ENCODE data around the gene TAF4B. TPM values are rescaled to one million over a fixed set of nuclear protein-coding genes. Genes with fewer than 3 reads are reported as not detected.
A peak's percentile ranks its signal among the peaks of the same experiment; 100 is the strongest.
"Not testable (repeated sequence)": the region's sequence is repeated elsewhere in the genome, so short reads cannot be mapped to it uniquely, and the experiment has no call there.

The TAF4B gene
- polyA plus RNA-seq, 4 donors, result 4.5 to 6.0 (median 4.9) TPM

- DNase-seq (ENCODE audit: low read depth in 4 of 4, low spot score in 2 of 4), result no peak
Measured at GRCh38 chr18:26370037-26370436, 143.8 kb downstream of the TAF4B start.

DNA sequence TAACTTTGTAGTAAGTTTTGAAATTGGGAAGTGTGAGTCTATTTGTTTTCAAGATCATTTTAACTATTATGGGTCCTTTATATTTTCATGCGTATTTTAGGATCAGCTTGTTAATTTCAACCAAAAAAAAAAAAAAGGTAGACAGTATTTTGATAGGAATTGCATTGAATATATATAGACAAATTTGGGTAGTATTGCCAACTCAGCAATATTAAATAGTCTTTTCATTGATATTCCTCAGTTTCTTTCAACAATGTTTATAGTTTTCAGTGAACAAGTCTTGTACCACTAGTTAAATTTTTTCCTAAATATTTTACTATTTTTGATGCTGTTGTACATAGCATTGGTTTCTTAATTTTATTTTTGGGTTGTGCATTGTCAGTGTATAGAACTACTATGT lies 149.9 kb downstream of the TAF4B start:
- no peak for DNase-seq (ENCODE audit: low read depth in 4 of 4, low spot score in 2 of 4)

DNA sequence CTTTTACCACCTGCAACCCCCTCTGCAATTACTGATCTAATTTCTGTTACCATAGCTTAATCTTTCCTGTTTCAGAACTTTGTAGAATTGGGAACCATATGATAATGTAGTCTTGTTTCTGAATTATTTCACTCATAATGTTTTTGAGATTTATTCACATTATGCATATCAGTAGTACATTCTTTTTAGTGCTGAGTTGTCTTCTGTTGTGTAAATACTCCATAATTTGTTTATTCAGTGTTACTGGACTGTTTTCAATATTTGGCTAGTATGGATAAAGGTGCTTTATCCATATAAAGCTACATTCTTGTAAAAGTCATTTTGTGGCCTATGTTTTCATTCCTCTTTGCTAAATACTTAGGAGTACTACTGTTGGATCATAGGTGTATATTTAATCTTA lies 152.5 kb downstream of the TAF4B start:
- no peak for DNase-seq (ENCODE audit: low read depth in 4 of 4, low spot score in 2 of 4)

GRCh38 chr18:26381555-26381954 lies 155.3 kb downstream of the TAF4B start:
- DNase-seq (ENCODE audit: low read depth in 4 of 4, low spot score in 2 of 4), result not testable (repeated sequence)

GRCh38 chr18:26383454-26384270 lies 157.4 kb downstream of the TAF4B start:
- DNase-seq (ENCODE audit: low read depth in 4 of 4, low spot score in 2 of 4), result peak in 1 of 4 donors; percentile 41

GRCh38 chr18:26386002-26386401 lies 159.8 kb downstream of the TAF4B start:
- peak in 1 of 4 donors; percentile 59 for DNase-seq (ENCODE audit: low read depth in 4 of 4, low spot score in 2 of 4)

DNA sequence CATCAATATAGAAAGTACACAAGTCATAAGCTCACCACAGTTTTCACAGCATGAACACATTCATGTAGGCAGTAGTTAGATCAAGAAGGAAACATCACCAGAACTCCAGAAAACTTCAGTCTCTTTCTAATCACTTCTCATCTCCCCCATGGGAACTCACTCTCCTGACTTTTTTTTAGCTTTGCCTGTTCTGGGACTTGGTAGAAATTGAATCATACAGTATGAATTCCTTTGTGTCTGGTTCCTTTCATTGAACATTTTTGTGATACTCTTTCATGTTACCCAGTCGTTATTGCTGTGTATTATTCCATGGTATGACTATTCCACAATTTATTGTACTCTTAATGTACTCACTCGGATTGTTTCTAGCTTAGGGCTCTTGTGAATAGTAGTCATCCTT lies 160.2 kb downstream of the TAF4B start:
- no peak for DNase-seq (ENCODE audit: low read depth in 4 of 4, low spot score in 2 of 4)

DNA sequence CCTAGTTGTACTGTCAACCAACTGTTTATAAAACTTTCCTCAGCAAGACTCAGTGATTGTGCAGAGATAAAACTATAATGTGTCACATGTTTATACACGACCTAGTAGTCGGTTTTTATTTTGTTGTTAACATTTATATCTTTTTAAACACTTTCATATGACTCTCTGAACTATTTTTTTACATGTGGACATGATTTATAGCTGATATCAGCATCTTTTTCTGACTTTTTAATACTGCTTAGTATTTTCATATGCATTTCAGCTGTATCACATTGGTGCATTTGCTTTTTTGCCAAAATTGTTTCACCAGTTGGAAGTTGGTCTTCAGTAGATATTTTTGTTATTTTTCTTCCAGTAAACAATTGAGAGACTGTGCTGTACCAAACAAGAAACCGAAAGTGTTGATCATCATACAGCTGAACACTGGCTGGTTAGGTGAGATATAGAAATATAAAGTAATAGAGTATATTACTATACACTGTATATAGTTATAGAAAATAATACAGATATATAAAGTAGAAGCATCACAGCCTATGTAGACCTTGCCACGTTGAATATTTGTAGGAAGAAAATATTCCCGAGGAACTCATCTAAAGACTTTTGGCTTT lies 167.9 kb downstream of the TAF4B start:
- DNase-seq (ENCODE audit: low read depth in 4 of 4, low spot score in 2 of 4), result no peak

DNA sequence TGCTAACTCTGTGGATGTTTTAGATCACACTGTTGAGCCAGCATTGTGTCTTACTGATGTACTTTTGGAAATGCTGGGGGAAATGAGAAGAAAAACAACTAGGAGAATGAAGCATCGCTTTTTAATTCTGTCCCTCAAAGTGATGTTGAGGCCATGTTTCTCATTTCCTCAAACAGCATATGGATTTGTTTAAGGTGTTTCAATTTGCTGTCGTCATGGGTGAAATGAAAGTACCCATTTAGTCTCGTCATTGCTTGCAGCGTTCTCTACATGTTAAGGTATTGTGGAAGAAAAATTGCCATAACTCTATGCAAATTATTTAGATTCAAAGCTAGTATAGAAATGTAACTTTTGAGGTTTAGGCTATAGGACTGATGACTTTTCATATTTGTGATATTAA lies 170.8 kb downstream of the TAF4B start:
- no peak for DNase-seq (ENCODE audit: low read depth in 4 of 4, low spot score in 2 of 4)

- no peak for DNase-seq (ENCODE audit: low read depth in 4 of 4, low spot score in 2 of 4)
Measured at GRCh38 chr18:26403491-26403890, 177.2 kb downstream of the TAF4B start.

DNA sequence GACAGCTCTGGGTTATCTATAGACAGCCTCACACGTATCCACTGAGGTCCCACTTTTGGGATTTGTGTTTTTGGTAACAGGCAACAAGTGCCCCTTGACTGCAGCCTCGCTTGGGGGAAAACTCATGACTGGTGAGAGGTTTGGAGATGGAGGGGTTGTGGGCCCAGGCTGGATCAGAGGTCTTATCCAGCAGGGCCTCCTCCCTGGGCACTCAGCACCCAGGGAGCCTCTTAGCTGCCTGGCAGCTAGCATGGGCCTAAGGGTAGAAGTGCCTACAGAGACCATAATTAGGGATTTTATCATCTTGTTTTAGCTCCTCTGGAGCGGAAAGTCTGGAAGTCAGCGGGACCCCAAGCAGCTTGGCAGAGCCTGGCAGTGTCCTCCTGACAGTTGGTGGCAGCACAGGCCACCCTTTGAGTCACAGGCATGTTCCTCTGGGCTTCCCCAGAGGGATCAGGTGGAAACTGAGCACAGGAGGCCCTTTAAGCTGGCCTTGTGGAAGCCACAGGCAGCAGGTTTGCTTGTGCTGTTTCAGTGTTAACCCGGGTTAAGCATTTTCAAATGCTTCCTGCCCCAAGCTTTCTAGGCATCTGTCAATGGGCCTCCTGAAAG lies 179.1 kb downstream of the TAF4B start:
- DNase-seq (ENCODE audit: low read depth in 4 of 4, low spot score in 2 of 4), result no peak

GRCh38 chr18:26406324-26406723 lies 180.1 kb downstream of the TAF4B start:
- no peak for DNase-seq (ENCODE audit: low read depth in 4 of 4, low spot score in 2 of 4)

DNA sequence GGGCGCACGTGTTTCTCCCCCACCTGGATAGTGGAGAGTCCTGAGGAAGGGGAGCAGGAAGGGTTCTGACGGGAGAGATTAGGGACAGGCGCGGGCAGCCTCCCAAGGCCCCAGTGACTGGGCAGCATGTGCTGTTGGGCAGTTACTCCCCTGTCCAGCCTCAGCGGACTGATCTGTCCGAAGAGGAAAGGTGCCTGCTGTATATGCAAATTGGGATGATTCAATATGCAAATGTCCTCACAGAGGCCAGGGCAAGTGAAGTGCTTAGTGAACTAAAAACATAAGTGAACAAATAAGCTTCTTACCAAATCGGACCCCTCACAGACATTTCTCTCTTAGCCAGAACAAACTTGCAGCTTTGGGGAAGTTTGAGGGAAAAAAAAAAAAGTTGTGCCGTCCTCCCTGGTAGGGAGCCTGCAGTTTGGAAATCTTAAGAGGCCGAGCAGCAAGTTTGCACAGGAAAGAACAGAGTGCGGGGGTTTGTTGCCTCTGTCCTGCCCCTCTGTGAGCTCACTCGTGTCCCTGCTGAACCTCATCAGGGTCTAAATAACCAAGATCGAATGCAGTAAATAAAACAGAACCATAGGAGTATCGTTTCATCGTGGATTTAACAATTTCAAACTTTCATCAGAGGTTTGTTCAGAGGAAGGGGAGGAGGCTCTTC lies 180.7 kb downstream of the TAF4B start:
- no peak for DNase-seq (ENCODE audit: low read depth in 4 of 4, low spot score in 2 of 4)

GRCh38 chr18:26407736-26408601 lies 181.7 kb downstream of the TAF4B start:
- DNase-seq (ENCODE audit: low read depth in 4 of 4, low spot score in 2 of 4), result no peak

- DNase-seq (ENCODE audit: low read depth in 4 of 4, low spot score in 2 of 4), result no peak
Measured at GRCh38 chr18:26409091-26409490, 182.8 kb downstream of the TAF4B start.

DNA sequence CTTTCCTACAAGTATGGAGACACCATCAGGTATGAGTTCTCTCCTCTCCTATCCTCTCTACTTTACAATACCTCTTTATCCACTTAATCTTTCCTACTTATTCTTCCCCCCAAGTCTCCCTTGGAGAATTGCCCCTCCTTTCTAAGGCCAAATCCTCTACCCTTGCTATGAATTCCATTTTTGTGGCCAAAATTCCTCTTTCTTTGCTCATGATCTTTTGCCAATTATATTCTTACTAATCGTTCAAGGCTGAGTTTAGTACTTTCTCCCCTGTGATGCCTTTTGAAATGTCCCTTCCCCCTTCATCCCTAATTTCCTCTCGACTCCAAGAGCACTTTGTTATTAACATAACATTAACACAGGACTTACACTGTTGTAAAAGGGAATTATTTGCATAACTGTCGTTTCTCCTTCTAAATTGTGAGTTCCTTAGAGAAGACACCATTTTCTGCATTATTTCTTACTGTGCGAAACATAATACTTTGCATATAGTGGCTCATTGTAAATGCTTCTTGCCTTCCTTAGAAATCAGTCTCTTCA lies 188.7 kb downstream of the TAF4B start:
- DNase-seq (ENCODE audit: low read depth in 4 of 4, low spot score in 2 of 4), result no peak

- no peak for DNase-seq (ENCODE audit: low read depth in 4 of 4, low spot score in 2 of 4)
Measured at GRCh38 chr18:26415631-26416030, 189.4 kb downstream of the TAF4B start.

- DNase-seq (ENCODE audit: low read depth in 4 of 4, low spot score in 2 of 4), result no peak
Measured at GRCh38 chr18:26416652-26417150, 190.5 kb downstream of the TAF4B start.

DNA sequence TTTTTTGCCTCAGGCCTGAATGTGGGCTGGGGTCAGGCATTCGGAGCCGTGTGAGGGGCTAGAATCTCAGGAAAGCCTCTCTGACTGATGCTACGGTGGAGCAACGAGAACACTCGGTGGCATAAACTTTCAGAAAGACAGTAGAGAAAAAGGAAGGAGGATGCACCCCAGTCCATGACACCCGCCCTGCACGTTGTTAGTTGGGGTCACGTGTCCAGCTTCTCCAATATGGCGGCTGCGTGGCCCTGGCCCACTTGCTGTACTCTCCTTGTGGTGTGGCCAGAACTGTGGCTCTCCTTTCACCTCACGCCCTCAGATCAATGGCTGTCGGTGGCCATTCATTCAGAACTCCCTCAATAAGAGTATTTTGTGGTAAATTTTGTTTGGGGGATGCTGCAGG lies 190.9 kb downstream of the TAF4B start:
- DNase-seq (ENCODE audit: low read depth in 4 of 4, low spot score in 2 of 4), result no peak

DNA sequence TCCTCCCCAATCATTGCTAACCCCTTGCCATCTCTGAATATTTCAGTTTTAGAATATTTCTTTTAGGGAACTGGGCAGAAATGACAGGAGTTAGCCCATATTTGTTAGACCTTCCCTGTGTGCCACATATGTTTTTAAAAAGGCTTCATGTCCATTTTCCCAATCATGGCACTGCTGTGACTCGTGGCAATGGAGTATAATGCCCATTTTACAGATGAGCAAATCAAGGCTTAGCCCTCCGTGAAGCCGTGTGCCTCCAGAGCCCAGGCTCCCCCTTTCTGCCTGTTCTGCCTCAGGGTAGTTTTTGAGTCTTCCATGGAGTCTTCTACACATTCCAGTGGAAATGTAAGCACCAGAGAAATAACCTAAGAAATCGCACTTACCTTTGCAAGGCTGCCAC lies 192.0 kb downstream of the TAF4B start:
- no peak for DNase-seq (ENCODE audit: low read depth in 4 of 4, low spot score in 2 of 4)
